Frontal cortex (tissue), 4 donors: ENCODE results near the gene HJV. TPM values are rescaled to one million over a fixed set of nuclear protein-coding genes. Genes with fewer than 3 reads are reported as not detected.
"Not testable (repeated sequence)": the region's sequence is repeated elsewhere in the genome, so short reads cannot be mapped to it uniquely, and the experiment has no call there.

ENCODE experiments used
- DNase-seq, 2 donors: peaks; one replicate each; pipeline ENCODE4 v3.0.0; 2012; ENCODE audit warnings: low spot score in 2 of 2
- FAIRE-seq: peaks from 2 replicates; lab custom pipeline; 2012; peaks lifted over from hg19 to GRCh38; lab: Jason Lieb, UNC
- total RNA-seq: library from RNA; depleted of rRNA; stranded (reverse); fragments of >200 nt; gene quantifications from one replicate; pipeline ENCODE4 v1.2.3, GENCODE V29; 2014
- donor health status: control.
- donor health status: control.
- donor health status: control.

HJV gene
- total RNA-seq: not detected

GRCh38 chr1:146021622-146022402, at the start of gene HJV:
HJV (minus strand) TSS chr1:146021735; CDS start chr1:146020231, 1,504 bp downstream.
- DNase-seq (no peak), FAIRE-seq (no peak)

- not testable (repeated sequence) for DNase-seq, FAIRE-seq
Observed at GRCh38 chr1:146059148-146059547, 37.6 kb upstream of the HJV start.

- not testable (repeated sequence) for FAIRE-seq
- peak in 1 of 2 donors; percentile 53 for DNase-seq
Observed at GRCh38 chr1:146051852-146052676, 30.5 kb upstream of the HJV start.

- no peak for FAIRE-seq
- no peak for DNase-seq
Observed at GRCh38 chr1:146051452-146051851, 29.9 kb upstream of the HJV start.

GRCh38 chr1:146050652-146050963, 29.1 kb upstream of the HJV start:
- FAIRE-seq, DNase-seq: not testable (repeated sequence)

- not testable (repeated sequence) for FAIRE-seq, DNase-seq
Observed at GRCh38 chr1:146049866-146050651, 28.5 kb upstream of the HJV start.

- FAIRE-seq: no peak
- no peak for DNase-seq
Observed at GRCh38 chr1:146049436-146049835, 27.9 kb upstream of the HJV start.

GRCh38 chr1:146048514-146049115, 27.1 kb upstream of the HJV start:
- not testable (repeated sequence) for FAIRE-seq, DNase-seq

GRCh38 chr1:146046664-146047063, 25.1 kb upstream of the HJV start:
- FAIRE-seq (no peak), DNase-seq (no peak)

- DNase-seq (no peak), FAIRE-seq (no peak)
Observed at GRCh38 chr1:146039844-146040194, 18.3 kb upstream of the HJV start.

- DNase-seq (no peak), FAIRE-seq (no peak)
Observed at GRCh38 chr1:146036965-146037646, 15.6 kb upstream of the HJV start.

- no peak for FAIRE-seq
- DNase-seq: no peak
Observed at GRCh38 chr1:146036241-146036964, 14.9 kb upstream of the HJV start.

- no peak for FAIRE-seq
- DNase-seq: no peak
Observed at GRCh38 chr1:146035048-146035423, 13.5 kb upstream of the HJV start.

GRCh38 chr1:146032631-146033219, 11.2 kb upstream of the HJV start:
- no peak for FAIRE-seq
- DNase-seq: no peak

- no peak for FAIRE-seq
- no peak for DNase-seq
Observed at GRCh38 chr1:146031476-146031875, 9.9 kb upstream of the HJV start.

- no peak for DNase-seq
- FAIRE-seq: no peak
Observed at GRCh38 chr1:146029117-146029516, 7.6 kb upstream of the HJV start.

GRCh38 chr1:146026650-146027049, 5.1 kb upstream of the HJV start:
- not testable (repeated sequence) for DNase-seq, FAIRE-seq

- not testable (repeated sequence) for FAIRE-seq, DNase-seq
Observed at GRCh38 chr1:146025787-146026495, 4.4 kb upstream of the HJV start.
